ENCODE results near the gene JCAD.
"Not testable (repeated sequence)": the region's sequence is repeated elsewhere in the genome, so short reads cannot be mapped to it uniquely, and the experiment has no call there.

The JCAD gene

GRCh38 chr10:30059209-30060107 is at the start of gene JCAD:
JCAD (minus strand) TSS chr10:30059586; CDS start chr10:30047812, 11,774 bp downstream.
- peak within 1 kb of the TSS; percentile 36 for H3K9ac ChIP-seq (ENCODE audit: low read length)

GRCh38 chr10:30106987-30107386 is 47.6 kb upstream of the JCAD start:
- H3K9ac ChIP-seq (ENCODE audit: low read length): no peak overlapping the region
- no peaks in the 10 kb centered on the region for H3K4me1 ChIP-seq (ENCODE audit: control insufficient read depth, insufficient read depth, low read length)
- no peak overlapping the region for H3K27ac ChIP-seq (ENCODE audit: low read depth, low read length)
- no peak overlapping the region for H3K4me3 ChIP-seq (ENCODE audit: low read length)
- no peaks in the 10 kb centered on the region for H3K36me3 ChIP-seq (ENCODE audit: control insufficient read depth, insufficient read depth, low read length)
- no peaks in the 10 kb centered on the region for H3K27me3 ChIP-seq (ENCODE audit: control insufficient read depth, insufficient read depth, low read length)

More at GRCh38 chr10:30059209-30060107, at the start of gene JCAD:
- peak within 1 kb of the TSS; percentile 94 for H3K27ac ChIP-seq (ENCODE audit: low read depth, low read length)
- no peaks in the 10 kb centered on the region for H3K27me3 ChIP-seq (ENCODE audit: control insufficient read depth, insufficient read depth, low read length)
- peak within 1 kb of the TSS; percentile 71 for H3K4me3 ChIP-seq (ENCODE audit: low read length)
- H3K4me1 ChIP-seq (ENCODE audit: control insufficient read depth, insufficient read depth, low read length): peaks cover 16% of the 10 kb centered on the region
- H3K36me3 ChIP-seq (ENCODE audit: control insufficient read depth, insufficient read depth, low read length): no peaks in the 10 kb centered on the region

DNA sequence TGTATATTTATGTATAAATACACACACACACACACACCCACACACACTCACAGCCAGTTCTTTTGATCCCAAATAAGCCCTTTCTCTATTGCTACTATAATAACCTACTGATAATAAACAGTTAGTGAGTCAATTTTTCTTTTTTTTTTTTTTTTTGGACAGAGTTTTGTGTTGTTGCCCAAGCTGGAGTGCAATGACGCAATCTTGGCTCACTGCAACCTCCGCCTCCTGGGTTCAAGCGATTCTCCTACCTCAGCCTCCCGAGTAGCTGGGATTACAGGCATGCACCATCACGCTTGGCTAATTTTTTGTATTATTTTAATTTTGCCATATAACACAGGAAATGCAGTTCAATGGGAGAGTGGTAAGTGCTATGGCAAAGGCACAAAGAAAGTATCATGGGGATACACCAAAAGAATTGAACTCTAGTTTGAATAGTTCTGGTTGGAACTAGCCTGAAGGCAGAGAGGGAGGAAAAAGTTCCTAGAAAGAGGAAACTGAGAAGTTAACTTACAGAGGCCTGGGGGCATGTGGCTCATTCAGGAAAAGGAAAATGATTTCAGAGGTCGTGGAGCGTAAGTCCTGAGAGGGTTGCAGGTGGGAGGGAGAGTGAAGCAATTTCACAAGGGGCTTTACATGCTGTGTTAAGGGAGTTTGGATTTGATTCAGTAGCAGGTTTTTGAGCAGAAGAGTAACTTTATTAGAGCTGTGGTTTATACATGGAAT is 44.4 kb upstream of the JCAD start:
- Histone ChIP-seq H3K36me3 (ENCODE audit: control insufficient read depth, insufficient read depth, low read length) (no peaks in the 10 kb centered on the region), H3K27me3 (ENCODE audit: control insufficient read depth, insufficient read depth, low read length) (no peaks in the 10 kb centered on the region), H3K4me3 (ENCODE audit: low read length) (no peak overlapping the region), H3K4me1 (ENCODE audit: control insufficient read depth, insufficient read depth, low read length) (no peaks in the 10 kb centered on the region), H3K9ac (ENCODE audit: low read length) (no peak overlapping the region), H3K27ac (ENCODE audit: low read depth, low read length) (no peak overlapping the region)

DNA sequence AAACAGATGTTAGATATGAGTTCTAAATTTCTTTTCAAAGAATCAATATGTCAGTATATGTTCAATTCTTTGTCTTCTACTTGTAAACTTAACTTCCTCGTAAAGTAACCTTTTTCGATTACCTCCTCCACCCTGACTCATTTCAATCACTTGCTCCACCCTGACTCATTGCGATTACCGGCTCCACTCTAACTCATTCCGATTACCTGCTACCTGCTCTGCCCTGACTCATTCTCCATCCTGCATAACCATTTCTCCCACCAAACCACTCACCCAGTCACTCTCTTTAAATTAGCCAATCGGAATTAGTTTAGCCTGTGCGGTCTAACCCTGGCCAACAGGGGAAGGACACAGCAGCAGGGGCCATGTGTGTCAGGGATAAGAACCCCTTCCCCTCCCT is 40.3 kb upstream of the JCAD start:
- H3K4me1 ChIP-seq (ENCODE audit: control insufficient read depth, insufficient read depth, low read length); H3K27me3 ChIP-seq (ENCODE audit: control insufficient read depth, insufficient read depth, low read length); H3K9ac ChIP-seq (ENCODE audit: low read length): not testable (repeated sequence)

DNA sequence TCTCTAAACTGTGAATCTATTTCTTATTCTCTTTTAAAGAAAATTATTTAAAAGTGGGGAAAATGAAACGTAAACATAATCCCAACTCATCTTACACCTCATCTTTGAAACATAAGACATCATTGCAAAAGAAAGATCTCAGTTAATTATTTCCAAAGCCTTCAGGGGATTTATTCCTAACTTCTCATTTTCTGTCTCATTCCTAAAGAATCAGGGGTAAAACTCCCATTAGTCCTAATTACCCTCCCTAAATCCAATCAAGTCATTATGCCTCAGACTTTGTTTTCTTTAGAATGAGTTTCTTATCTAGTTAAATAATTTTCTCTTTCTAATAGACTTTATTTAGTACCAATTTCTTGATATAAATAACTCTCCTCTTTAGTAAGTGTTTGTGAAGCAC is 39.7 kb upstream of the JCAD start:
- no peaks in the 10 kb centered on the region for H3K4me1 ChIP-seq (ENCODE audit: control insufficient read depth, insufficient read depth, low read length)
- no peaks in the 10 kb centered on the region for H3K36me3 ChIP-seq (ENCODE audit: control insufficient read depth, insufficient read depth, low read length)
- no peak overlapping the region for H3K27ac ChIP-seq (ENCODE audit: low read depth, low read length)
- no peaks in the 10 kb centered on the region for H3K27me3 ChIP-seq (ENCODE audit: control insufficient read depth, insufficient read depth, low read length)
- H3K9ac ChIP-seq (ENCODE audit: low read length): no peak overlapping the region
- H3K4me3 ChIP-seq (ENCODE audit: low read length): no peak overlapping the region

More for the DNA sequence above, 40.3 kb upstream of the JCAD start:
- H3K36me3 ChIP-seq (ENCODE audit: control insufficient read depth, insufficient read depth, low read length); H3K27ac ChIP-seq (ENCODE audit: low read depth, low read length); H3K4me3 ChIP-seq (ENCODE audit: low read length): not testable (repeated sequence)

DNA sequence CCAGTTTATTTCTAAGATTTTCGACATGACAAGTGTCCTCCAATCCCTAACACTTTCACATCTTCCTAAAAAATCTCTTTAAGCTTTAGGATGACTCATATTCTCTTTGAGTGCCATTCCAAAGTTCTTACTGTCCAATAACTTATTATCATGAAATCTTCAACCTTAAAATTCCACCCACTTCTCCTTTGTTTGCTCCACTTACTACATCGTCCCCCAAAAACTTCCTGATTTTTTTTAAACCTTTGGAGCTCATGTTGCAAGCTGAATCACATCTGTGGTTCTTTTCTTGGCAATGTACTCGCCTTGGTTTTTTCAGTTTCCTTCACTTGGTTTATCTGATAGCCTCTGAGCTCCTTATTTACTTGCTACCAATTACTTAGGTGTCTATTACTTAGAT is 39.2 kb upstream of the JCAD start:
- H3K4me3 ChIP-seq (ENCODE audit: low read length): no peak overlapping the region
- H3K36me3 ChIP-seq (ENCODE audit: control insufficient read depth, insufficient read depth, low read length): no peaks in the 10 kb centered on the region
- no peak overlapping the region for H3K9ac ChIP-seq (ENCODE audit: low read length)
- H3K27me3 ChIP-seq (ENCODE audit: control insufficient read depth, insufficient read depth, low read length): no peaks in the 10 kb centered on the region
- H3K27ac ChIP-seq (ENCODE audit: low read depth, low read length): no peak overlapping the region
- H3K4me1 ChIP-seq (ENCODE audit: control insufficient read depth, insufficient read depth, low read length): no peaks in the 10 kb centered on the region

- Histone ChIP-seq H3K4me1 (ENCODE audit: control insufficient read depth, insufficient read depth, low read length) (no peaks in the 10 kb centered on the region), H3K27ac (ENCODE audit: low read depth, low read length) (no peak overlapping the region), H3K27me3 (ENCODE audit: control insufficient read depth, insufficient read depth, low read length) (no peaks in the 10 kb centered on the region), H3K36me3 (ENCODE audit: control insufficient read depth, insufficient read depth, low read length) (no peaks in the 10 kb centered on the region), H3K9ac (ENCODE audit: low read length) (no peak overlapping the region), H3K4me3 (ENCODE audit: low read length) (no peak overlapping the region)
Measured at GRCh38 chr10:30096564-30096963, 37.2 kb upstream of the JCAD start.

DNA sequence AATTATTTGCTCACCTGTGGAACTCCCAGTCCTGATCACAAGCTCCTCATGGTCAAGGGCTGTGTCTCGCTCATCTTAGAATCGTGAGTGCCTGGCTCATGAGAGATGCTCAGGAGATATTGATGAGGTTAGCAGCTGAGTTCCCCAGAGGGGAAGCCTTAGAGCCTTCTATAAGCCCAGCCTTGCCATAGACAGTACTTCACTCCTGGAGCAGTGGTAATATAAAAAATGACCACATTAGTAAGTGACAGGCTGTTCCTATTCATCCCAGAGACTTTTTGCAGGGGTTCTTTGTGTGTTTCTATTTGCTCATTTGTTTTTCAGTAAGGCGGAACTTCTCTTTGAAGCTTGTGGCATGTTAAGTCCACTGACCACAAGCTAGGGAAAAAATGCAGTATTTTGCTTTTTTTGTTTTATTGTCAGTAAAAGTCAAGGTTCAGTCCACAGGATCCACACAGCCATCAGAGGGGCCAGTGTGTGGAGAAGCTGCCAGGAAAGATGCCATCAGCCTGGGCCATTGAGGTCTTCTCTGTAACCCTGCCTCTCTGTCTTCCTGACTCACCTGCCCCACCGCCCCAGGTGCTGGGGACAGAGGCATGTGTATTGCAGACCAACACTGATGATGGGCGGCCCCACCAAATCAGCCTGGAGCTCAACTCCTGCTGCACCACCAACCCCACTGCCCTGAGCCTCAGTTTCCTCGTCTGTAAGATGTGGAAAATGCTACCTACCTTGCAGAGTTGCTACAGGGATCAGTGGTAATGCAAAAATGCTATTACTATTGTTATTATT is 36.4 kb upstream of the JCAD start:
- H3K27me3 ChIP-seq (ENCODE audit: control insufficient read depth, insufficient read depth, low read length): no peaks in the 10 kb centered on the region
- H3K9ac ChIP-seq (ENCODE audit: low read length): no peak overlapping the region
- H3K4me3 ChIP-seq (ENCODE audit: low read length): no peak overlapping the region
- no peaks in the 10 kb centered on the region for H3K4me1 ChIP-seq (ENCODE audit: control insufficient read depth, insufficient read depth, low read length)
- no peak overlapping the region for H3K27ac ChIP-seq (ENCODE audit: low read depth, low read length)
- no peaks in the 10 kb centered on the region for H3K36me3 ChIP-seq (ENCODE audit: control insufficient read depth, insufficient read depth, low read length)

DNA sequence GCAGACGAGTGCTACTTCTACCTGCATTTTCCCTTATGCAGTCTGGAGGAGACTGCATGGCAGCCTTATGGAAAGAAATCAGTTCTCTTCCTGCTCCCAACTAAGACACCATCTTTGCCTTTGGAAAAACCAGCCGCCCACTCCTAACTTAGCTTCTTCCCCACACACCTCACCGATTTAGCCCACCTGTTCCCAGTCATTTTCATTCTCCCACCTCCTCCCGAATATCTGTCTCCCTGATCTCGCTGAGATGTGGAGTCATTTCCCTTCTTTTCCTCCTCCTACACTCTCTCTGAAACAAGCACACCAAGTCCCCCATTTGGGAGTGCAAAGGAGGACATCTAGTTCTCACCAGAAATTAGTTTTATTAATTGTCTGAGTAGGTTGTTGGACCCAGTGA is 35.2 kb upstream of the JCAD start:
- Histone ChIP-seq H3K9ac (ENCODE audit: low read length) (no peak overlapping the region), H3K4me3 (ENCODE audit: low read length) (no peak overlapping the region), H3K27ac (ENCODE audit: low read depth, low read length) (no peak overlapping the region), H3K27me3 (ENCODE audit: control insufficient read depth, insufficient read depth, low read length) (no peaks in the 10 kb centered on the region), H3K4me1 (ENCODE audit: control insufficient read depth, insufficient read depth, low read length) (no peaks in the 10 kb centered on the region), H3K36me3 (ENCODE audit: control insufficient read depth, insufficient read depth, low read length) (no peaks in the 10 kb centered on the region)

DNA sequence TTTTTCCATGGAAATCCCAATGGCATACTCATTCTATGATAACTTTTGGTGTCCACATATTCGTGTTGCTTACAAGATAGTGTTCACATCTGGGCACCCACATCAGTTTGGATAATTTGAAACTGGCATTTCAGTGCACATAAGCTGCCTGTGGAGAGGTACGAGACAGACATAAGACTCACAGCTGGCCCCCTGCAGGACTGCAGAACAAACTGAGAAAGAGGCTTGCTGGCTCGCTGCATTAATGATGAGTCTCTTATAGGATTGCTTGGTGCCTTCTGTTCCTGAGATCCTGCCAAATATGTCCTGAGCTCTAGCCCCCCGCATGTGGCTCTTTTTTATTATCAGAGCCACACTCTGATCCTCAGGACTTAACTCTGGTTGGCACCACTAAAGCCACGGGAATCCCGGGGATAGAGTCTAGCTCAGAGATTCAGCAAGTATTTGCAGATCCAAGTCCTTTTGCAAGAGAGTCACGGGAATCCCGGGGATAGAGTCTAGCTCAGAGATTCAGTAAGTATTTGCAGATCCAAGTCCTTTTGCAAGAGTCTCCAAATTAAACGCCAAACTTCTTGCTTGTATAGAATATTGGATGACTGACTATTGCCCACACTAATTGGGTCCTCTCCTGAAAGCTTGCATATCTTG is 34.0 kb upstream of the JCAD start:
- Histone ChIP-seq H3K4me3 (ENCODE audit: low read length) (no peak overlapping the region), H3K9ac (ENCODE audit: low read length) (no peak overlapping the region), H3K4me1 (ENCODE audit: control insufficient read depth, insufficient read depth, low read length) (peaks cover 3% of the 10 kb centered on the region), H3K27ac (ENCODE audit: low read depth, low read length) (no peak overlapping the region), H3K36me3 (ENCODE audit: control insufficient read depth, insufficient read depth, low read length) (no peaks in the 10 kb centered on the region), H3K27me3 (ENCODE audit: control insufficient read depth, insufficient read depth, low read length) (no peaks in the 10 kb centered on the region)

DNA sequence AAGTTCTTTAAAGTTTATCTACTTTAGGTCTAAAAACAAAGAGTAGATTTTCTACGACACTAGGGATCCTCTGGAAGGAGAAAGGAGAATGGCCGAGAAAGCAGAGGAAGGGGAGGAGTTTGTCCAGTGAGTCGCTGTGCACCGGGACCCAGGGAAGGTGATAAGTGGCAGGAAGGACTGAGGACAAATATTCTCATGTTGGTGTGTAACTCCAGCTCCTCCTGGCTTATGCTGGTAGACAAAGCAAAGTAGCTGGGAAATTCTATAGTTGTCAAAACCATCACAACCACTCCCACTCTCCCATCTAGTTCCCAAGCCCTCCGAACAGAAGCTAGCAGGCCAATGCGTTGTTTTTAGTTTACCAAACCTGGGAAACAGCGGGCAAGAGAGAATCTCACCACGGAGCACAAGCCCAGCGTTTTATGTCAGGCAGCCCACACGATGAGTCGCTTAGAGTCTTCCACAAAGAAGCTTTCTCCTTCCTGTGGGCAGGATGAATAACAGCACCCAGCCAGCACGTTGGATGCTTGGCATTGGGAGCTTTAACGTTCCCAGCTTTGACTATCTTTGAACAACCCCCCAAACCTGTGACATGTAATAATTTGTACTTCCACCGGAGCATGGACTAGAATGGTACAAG is 32.9 kb upstream of the JCAD start:
- Histone ChIP-seq H3K4me3 (ENCODE audit: low read length) (no peak overlapping the region), H3K4me1 (ENCODE audit: control insufficient read depth, insufficient read depth, low read length) (peaks cover 3% of the 10 kb centered on the region), H3K9ac (ENCODE audit: low read length) (no peak overlapping the region), H3K36me3 (ENCODE audit: control insufficient read depth, insufficient read depth, low read length) (no peaks in the 10 kb centered on the region), H3K27me3 (ENCODE audit: control insufficient read depth, insufficient read depth, low read length) (no peaks in the 10 kb centered on the region), H3K27ac (ENCODE audit: low read depth, low read length) (no peak overlapping the region)
